HG03159 (cell line): Measurements from ENCODE around the gene GJC2.

Experiments
- ATAC-seq: cut with Tn5 transposase; IDR thresholded peaks from one replicate; pipeline ENCODE4 v1.9.1; 2021; ENCODE audit warnings: mild to moderate bottlenecking, moderate library complexity; ENCODE audit not compliant: unreplicated experiment

Gene GJC2

GRCh38 chr1:228112617-228113016 lies 37.1 kb upstream of the GJC2 start:
- no peak for ATAC-seq

GRCh38 chr1:228114827-228115226 lies 34.9 kb upstream of the GJC2 start:
- no peak for ATAC-seq

GRCh38 chr1:228117335-228117734 lies 32.4 kb upstream of the GJC2 start:
- ATAC-seq: no peak

GRCh38 chr1:228118040-228118439 lies 31.7 kb upstream of the GJC2 start:
- ATAC-seq: no peak

GRCh38 chr1:228120351-228120750 lies 29.4 kb upstream of the GJC2 start:
- no peak for ATAC-seq

GRCh38 chr1:228120857-228121489 lies 28.8 kb upstream of the GJC2 start:
- no peak for ATAC-seq

- no peak for ATAC-seq
These were observed 26.7 kb upstream of the GJC2 start for GRCh38 chr1:228122921-228123441.

GRCh38 chr1:228123505-228123904 lies 26.2 kb upstream of the GJC2 start:
- ATAC-seq: no peak

- no peak for ATAC-seq
These were observed 24.5 kb upstream of the GJC2 start for GRCh38 chr1:228125185-228125584.

- no peak for ATAC-seq
These were observed 18.0 kb upstream of the GJC2 start for GRCh38 chr1:228131766-228132165.

GRCh38 chr1:228134591-228134990 lies 15.1 kb upstream of the GJC2 start:
- no peak for ATAC-seq

GRCh38 chr1:228136901-228137300 lies 12.8 kb upstream of the GJC2 start:
- no peak for ATAC-seq

- no peak for ATAC-seq
These were observed 10.3 kb upstream of the GJC2 start for GRCh38 chr1:228139406-228139930.

- peak; percentile 90 for ATAC-seq
These were observed 9.6 kb upstream of the GJC2 start, which contains the start of gene GUK1 for GRCh38 chr1:228139931-228140723. Gene GUK1 (plus strand): TSS chr1:228140279. CDS start chr1:228140303, 24 bp downstream.

GRCh38 chr1:228140724-228141225 lies 9.0 kb upstream of the GJC2 start:
- no peak for ATAC-seq

- ATAC-seq: no peak
These were observed 8.3 kb upstream of the GJC2 start for GRCh38 chr1:228141226-228142044.

GRCh38 chr1:228142155-228142691 lies 7.5 kb upstream of the GJC2 start:
- ATAC-seq: no peak

- no peak for ATAC-seq
These were observed 7.0 kb upstream of the GJC2 start for GRCh38 chr1:228142701-228143136.

- no peak for ATAC-seq
These were observed 6.1 kb upstream of the GJC2 start for GRCh38 chr1:228143480-228144192.
